Sigmoid colon (tissue), 7 donors: ENCODE results near the gene MPI. TPM values are rescaled to one million over a fixed set of nuclear protein-coding genes. Genes with fewer than 3 reads are reported as not detected.

Source experiments
- DNase-seq: peaks from one replicate; pipeline ENCODE4 v3.0.0-alpha.2; 2019
- H3K27ac ChIP-seq, 4 donors: fragments of 200-600 bp; sonication (generic); one replicate each; pipeline ENCODE4 v1.5.1; 2016 to 2019; ENCODE audit warnings: mild to moderate bottlenecking in 1 of 4
- H3K27me3 ChIP-seq, 3 donors: fragments of 200-600 bp; sonication (generic); one replicate each; pipeline ENCODE4 v1.5.1; 2019; ENCODE audit warnings: mild to moderate bottlenecking in 1 of 3
- H3K36me3 ChIP-seq, 4 donors: fragments of 200-600 bp; sonication (generic); one replicate each; pipeline ENCODE4 v1.5.1; 2016 to 2019
- H3K4me1 ChIP-seq, 4 donors: fragments of 200-600 bp; sonication (generic); one replicate each; pipeline ENCODE4 v1.5.1; 2017 to 2019
- H3K4me3 ChIP-seq, 4 donors: fragments of 200-600 bp; sonication (generic); one replicate each; pipeline ENCODE4 v1.5.1; 2017 to 2019; ENCODE audit warnings: mild to moderate bottlenecking in 2 of 4, moderate library complexity in 1 of 4
- H3K9me3 ChIP-seq, 4 donors: fragments of 200-600 bp in 3 of 4; sonication (generic) in 3 of 4; one replicate each; pipeline versions ENCODE4 v1.5.1 to v1.6.1; 2013 to 2019
- EP300 ChIP-seq, 4 donors: sonication (generic); formaldehyde crosslinking; IDR thresholded peaks; one replicate each; pipeline ENCODE4 v1.6.1; 2017; ENCODE audit warnings: antibody characterized with exemption in 4 of 4
- POLR2A ChIP-seq, 2 donors: fragments of 450-650 bp; IDR thresholded peaks; one replicate each; pipeline ENCODE4 v1.6.1; 2016; ENCODE audit warnings: antibody characterized with exemption in 2 of 2, mild to moderate bottlenecking in 2 of 2, moderate library complexity in 2 of 2
- POLR2AphosphoS5 ChIP-seq, 4 donors: sonication (generic); formaldehyde crosslinking; IDR thresholded peaks; one replicate each; pipeline ENCODE4 v1.6.1; 2017; ENCODE audit warnings: antibody characterized with exemption in 4 of 4
- WGBS, 2 donors: extraction: QIAGEN DNeasy Blood & Tissue Kit; methylation state at CpG; one replicate each; pipeline ENCODE4 v1.1.7; 2013; 5-methylcytosine and 5-hydroxymethylcytosine counted together
- intact Hi-C: fragments of 100-400 bp; cut with DNase I; formaldehyde crosslinking; loops from one replicate; pipeline ENCODE4 v1.15.1; 2023
- polyA plus RNA-seq, 3 donors: library from polyadenylated mRNA; stranded (reverse); fragments of 200-250 nt; gene quantifications; one replicate each; pipeline ENCODE4 v1.2.3, GENCODE V29; 2013
- total RNA-seq, 4 donors: library from RNA; depleted of rRNA; stranded (reverse); fragments of >200 nt; gene quantifications; one replicate each; pipeline ENCODE4 v1.1.0, GENCODE V29; 2016
- TF ChIP-seq, protein P1 (sequence below), 4 experiments: fragments of 450-650 bp in 3 of 4; fragments of 200-600 bp in 1 of 4; IDR thresholded peaks; one replicate each; pipeline ENCODE4 v1.5.1; 2016 to 2019; ENCODE audit warnings: antibody characterized with exemption in 4 of 4, mild to moderate bottlenecking in 3 of 4, moderate library complexity in 2 of 4
- donor health status: healthy with polysubstance abuse.
- donor health status: Bipolar disorder and iron deficiency.
- donor health status: healthy.

MPI gene
- total and polyA plus RNA-seq, 7 donors, result 34.9 to 87.4 (median 51.0) TPM

GRCh38 chr15:74845208-74845568, 44.7 kb upstream of the MPI start:
- intact Hi-C loops, result no loop called here

GRCh38 chr15:74845581-74845980, 44.3 kb upstream of the MPI start:
- Histone ChIP-seq H3K4me1 (peaks cover 0 to 32% (median 23%) of the 10 kb centered on the region in 4 donors), H3K9me3 (no peaks in the 10 kb centered on the region), H3K36me3 (peaks cover 0 to 62% (median 32%) of the 10 kb centered on the region in 4 donors), H3K27me3 (no peaks in the 10 kb centered on the region), H3K27ac (no peak overlapping the region), H3K4me3 (no peak overlapping the region)
- no peak for DNase-seq
- 66 to 89% methylated on average over 4 of the region's 4 CpGs for WGBS, 2 donors
- intact Hi-C loops, result no loop called here
- TF ChIP-seq EP300 (IDR thresholded peaks at IDR 0.05) (no peak), POLR2A (IDR thresholded peaks at IDR 0.05) (no peak), POLR2AphosphoS5 (IDR thresholded peaks at IDR 0.05) (no peak)
- TF ChIP-seq, protein P1, sequence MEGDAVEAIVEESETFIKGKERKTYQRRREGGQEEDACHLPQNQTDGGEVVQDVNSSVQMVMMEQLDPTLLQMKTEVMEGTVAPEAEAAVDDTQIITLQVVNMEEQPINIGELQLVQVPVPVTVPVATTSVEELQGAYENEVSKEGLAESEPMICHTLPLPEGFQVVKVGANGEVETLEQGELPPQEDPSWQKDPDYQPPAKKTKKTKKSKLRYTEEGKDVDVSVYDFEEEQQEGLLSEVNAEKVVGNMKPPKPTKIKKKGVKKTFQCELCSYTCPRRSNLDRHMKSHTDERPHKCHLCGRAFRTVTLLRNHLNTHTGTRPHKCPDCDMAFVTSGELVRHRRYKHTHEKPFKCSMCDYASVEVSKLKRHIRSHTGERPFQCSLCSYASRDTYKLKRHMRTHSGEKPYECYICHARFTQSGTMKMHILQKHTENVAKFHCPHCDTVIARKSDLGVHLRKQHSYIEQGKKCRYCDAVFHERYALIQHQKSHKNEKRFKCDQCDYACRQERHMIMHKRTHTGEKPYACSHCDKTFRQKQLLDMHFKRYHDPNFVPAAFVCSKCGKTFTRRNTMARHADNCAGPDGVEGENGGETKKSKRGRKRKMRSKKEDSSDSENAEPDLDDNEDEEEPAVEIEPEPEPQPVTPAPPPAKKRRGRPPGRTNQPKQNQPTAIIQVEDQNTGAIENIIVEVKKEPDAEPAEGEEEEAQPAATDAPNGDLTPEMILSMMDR (IDR thresholded peaks at IDR 0.05), result no peak

More at GRCh38 chr15:74845208-74845568, 44.7 kb upstream of the MPI start:
- peaks cover 0 to 32% (median 23%) of the 10 kb centered on the region in 4 donors for H3K4me1 ChIP-seq
- peak overlapping the region in 1 of 4 donors; percentile 23 for H3K27ac ChIP-seq
- TF ChIP-seq, protein P1 (IDR thresholded peaks at IDR 0.05), result no peak
- TF ChIP-seq EP300 (IDR thresholded peaks at IDR 0.05) (no peak), POLR2A (IDR thresholded peaks at IDR 0.05) (no peak), POLR2AphosphoS5 (IDR thresholded peaks at IDR 0.05) (no peak)
- peaks cover 0 to 62% (median 29%) of the 10 kb centered on the region in 4 donors for H3K36me3 ChIP-seq
- no peak overlapping the region for H3K4me3 ChIP-seq
- H3K27me3 ChIP-seq, result no peaks in the 10 kb centered on the region
- no peak for DNase-seq
- WGBS, 2 donors, result 51 to 61% methylated on average over 5 of the region's 5 CpGs
- H3K9me3 ChIP-seq, result no peaks in the 10 kb centered on the region

DNA sequence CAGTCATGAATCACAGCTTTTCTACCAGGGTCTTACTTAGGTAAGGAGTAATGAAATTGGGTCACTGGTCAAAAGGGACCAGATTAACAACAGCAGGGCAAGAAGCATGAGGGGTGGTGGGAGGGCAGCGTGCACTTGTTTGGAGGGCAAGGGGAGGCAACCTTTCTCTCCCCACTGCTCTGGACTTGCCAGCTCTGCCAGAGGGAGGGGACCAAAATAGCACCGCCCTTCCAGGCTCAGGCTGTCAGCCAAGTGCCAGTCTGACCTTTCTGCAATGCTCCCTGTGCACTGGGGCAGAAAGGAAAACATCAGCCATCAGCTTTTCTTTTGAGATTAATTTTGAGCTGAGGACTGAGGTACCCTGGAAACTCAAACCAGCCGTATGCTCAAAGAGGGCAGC, 42.4 kb upstream of the MPI start:
- Histone ChIP-seq H3K9me3 (no peaks in the 10 kb centered on the region), H3K27ac (no peak overlapping the region), H3K4me3 (no peak overlapping the region), H3K4me1 (peaks cover 0 to 18% (median 13%) of the 10 kb centered on the region in 4 donors), H3K36me3 (peaks cover 8 to 77% (median 50%) of the 10 kb centered on the region in 4 donors), H3K27me3 (no peaks in the 10 kb centered on the region)
- WGBS, 2 donors, result 74 to 89% methylated on average over 3 of the region's 3 CpGs
- TF ChIP-seq, protein P1 (IDR thresholded peaks at IDR 0.05), result no peak
- no peak for TF ChIP-seq POLR2A (IDR thresholded peaks at IDR 0.05)
- no peak for TF ChIP-seq EP300 (IDR thresholded peaks at IDR 0.05)
- no peak for TF ChIP-seq POLR2AphosphoS5 (IDR thresholded peaks at IDR 0.05)
- intact Hi-C loops, result no loop called here
- DNase-seq, result no peak

DNA sequence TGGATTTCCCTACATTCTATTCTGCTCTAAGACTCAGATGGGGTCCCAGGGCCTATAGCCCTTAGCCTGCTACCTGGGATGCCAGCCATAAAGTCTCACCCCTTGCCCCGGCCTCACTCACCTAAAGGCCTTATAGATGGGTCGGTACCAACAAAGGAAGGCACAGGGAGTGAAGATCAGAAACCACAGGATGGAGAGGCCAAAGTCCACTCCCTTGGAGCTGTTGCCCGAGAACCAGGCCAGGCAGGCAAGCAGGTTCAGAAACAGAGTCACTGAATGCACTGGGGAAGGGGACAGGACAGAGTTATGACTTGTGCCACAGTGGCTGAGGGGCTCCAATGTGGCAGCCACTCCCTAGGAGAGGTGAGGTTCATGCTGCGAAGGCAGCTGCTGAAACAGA, 39.4 kb upstream of the MPI start:
- 39 to 80% methylated on average over 4 of the region's 4 CpGs for WGBS, 2 donors
- Histone ChIP-seq H3K27ac (no peak overlapping the region), H3K9me3 (no peaks in the 10 kb centered on the region), H3K4me1 (peaks cover 0 to 4% (median 0%) of the 10 kb centered on the region in 4 donors), H3K27me3 (no peaks in the 10 kb centered on the region), H3K36me3 (peaks cover 18 to 85% (median 60%) of the 10 kb centered on the region in 4 donors), H3K4me3 (no peak overlapping the region)
- intact Hi-C loops, result no loop called here
- TF ChIP-seq, protein P1 (IDR thresholded peaks at IDR 0.05), result no peak
- TF ChIP-seq EP300 (IDR thresholded peaks at IDR 0.05) (no peak), POLR2A (IDR thresholded peaks at IDR 0.05) (no peak), POLR2AphosphoS5 (IDR thresholded peaks at IDR 0.05) (no peak)
- no peak for DNase-seq

GRCh38 chr15:74851960-74852359, 37.9 kb upstream of the MPI start:
- Histone ChIP-seq H3K27ac (no peak overlapping the region), H3K36me3 (peaks cover 18 to 71% (median 58%) of the 10 kb centered on the region in 4 donors), H3K4me3 (no peak overlapping the region), H3K9me3 (no peaks in the 10 kb centered on the region), H3K27me3 (no peaks in the 10 kb centered on the region), H3K4me1 (peaks cover 0 to 5% (median 0%) of the 10 kb centered on the region in 4 donors)
- 85 to 92% methylated on average over 7 of the region's 7 CpGs for WGBS, 2 donors
- no peak for DNase-seq
- TF ChIP-seq POLR2A (IDR thresholded peaks at IDR 0.05) (no peak), EP300 (IDR thresholded peaks at IDR 0.05) (no peak), POLR2AphosphoS5 (IDR thresholded peaks at IDR 0.05) (no peak)
- TF ChIP-seq, protein P1 (IDR thresholded peaks at IDR 0.05), result no peak
- intact Hi-C loops, result no loop called here
